ENCODE results near the gene SQSTM1. TPM values are rescaled to one million over a fixed set of nuclear protein-coding genes. Genes with fewer than 3 reads are reported as not detected.
A peak's percentile ranks its signal among the peaks of the same experiment; 100 is the strongest.

The SQSTM1 gene
- total and polyA plus RNA-seq, 2 of the 8 experiments (the other 6 are each of a cell fraction or from before 2014, with no cell fraction given) = 78.6 to 110 TPM

DNA sequence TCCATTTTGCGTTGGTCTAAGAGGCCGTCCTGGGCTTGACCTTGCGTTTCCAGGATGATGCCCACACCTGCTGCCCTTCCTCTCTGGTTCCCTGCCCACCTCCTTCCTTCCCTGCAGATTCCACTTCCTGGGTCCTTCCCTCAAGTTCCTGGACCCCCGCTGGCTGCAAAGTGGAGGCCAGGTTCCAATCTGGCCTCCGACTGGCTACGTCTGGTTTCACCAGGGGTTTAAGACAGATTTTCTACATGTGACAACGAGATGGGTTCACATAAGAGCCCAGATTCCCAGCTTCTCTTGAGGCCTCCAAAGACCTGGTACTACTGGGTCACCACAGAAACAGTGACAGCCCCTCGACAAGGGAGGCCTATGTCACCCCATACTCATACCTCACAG lies 16.2 kb upstream of the SQSTM1 start:
- Histone ChIP-seq H3K23me2 (ENCODE audit: low read depth, low read length) (peaks cover 10% of the 10 kb centered on the region; the same call in 1 of the 2 replicates), H2BK5ac (ENCODE audit: low read depth, low read length) (no peak overlapping the region), H4K8ac (ENCODE audit: extremely low read depth, insufficient read depth, low read length) (no peak overlapping the region), H3K79me1 (ENCODE audit: low read depth, low read length) (peaks cover 11% of the 10 kb centered on the region), H4K5ac (ENCODE audit: insufficient read length, low read depth, low read length) (no peak overlapping the region), H4K20me1 (replicated peaks in 1 of 2; ENCODE audit: control insufficient read depth in 1 of 2, insufficient read depth in 2 of 2, low read length in 2 of 2) (peaks cover 8 to 26% of the 10 kb centered on the region in 2 experiments), H3K27me3 (replicated peaks in 1 of 4; ENCODE audit: control insufficient read depth in 3 of 4, extremely low read depth in 1 of 4, insufficient read depth in 3 of 4, low read length in 3 of 4) (no peaks in the 10 kb centered on the region), H3K4me2 (ENCODE audit: insufficient read depth in 1 of 2, low read depth in 2 of 2, low read length in 2 of 2) (peak overlapping the region in 1 of 2 experiments; percentile 75; a peak in 1 of 4 replicates), H3K27ac (ENCODE audit: low read depth, low read length) (no peak overlapping the region), H2BK12ac (ENCODE audit: low read depth, low read length) (0 out of 2 replicates have a peak overlapping the region, but pooled peaks have one; percentile 50), H2BK120ac (replicated peaks; ENCODE audit: low read depth, low read length) (no peak overlapping the region), H3K9ac (replicated peaks in 1 of 4; ENCODE audit: extremely low read depth in 1 of 4, low read depth in 3 of 4, low read length in 3 of 4) (no peak overlapping the region), H3K14ac (ENCODE audit: insufficient read length) (no peak overlapping the region), H2BK15ac (ENCODE audit: low read length) (0 out of 2 replicates have a peak overlapping the region, but pooled peaks have one; percentile 98), H3K4ac (replicated peaks; ENCODE audit: insufficient read length, low read depth, low read length) (peak overlapping the region; percentile 48), H4K91ac (replicated peaks; ENCODE audit: insufficient read length, low read length) (no peak overlapping the region), H3K56ac (replicated peaks; ENCODE audit: insufficient read length, low read depth, low read length) (no peak overlapping the region), H3K4me3 (ENCODE audit: extremely low read depth in 1 of 4, insufficient read depth in 2 of 4, low read depth in 3 of 4, low read length in 4 of 4) (no peak overlapping the region), H3K9me3 (ENCODE audit: insufficient read depth in 2 of 2, low read depth in 1 of 2, low read length in 1 of 2) (no peaks in the 10 kb centered on the region), H3K23ac (ENCODE audit: insufficient read length) (no peak overlapping the region), H3K36me3 (ENCODE audit: control insufficient read depth in 2 of 4, insufficient read depth in 4 of 4, low read length in 3 of 4) (peaks cover under 1 to 10% (median 7%) of the 10 kb centered on the region in 4 experiments; a peak in 6 of 8 replicates), H3K79me2 (ENCODE audit: control insufficient read depth in 1 of 2, insufficient read depth in 2 of 2, low read length in 2 of 2) (peaks cover 0 to 22% of the 10 kb centered on the region in 2 experiments; a peak in 2 of 4 replicates), H2AK5ac (ENCODE audit: low read depth, low read length) (no peak overlapping the region), H2AFZ (ENCODE audit: low read length) (no peak overlapping the region), H3K4me1 (replicated peaks in 1 of 4; ENCODE audit: control insufficient read depth in 3 of 4, insufficient read depth in 4 of 4, low read length in 3 of 4) (peaks cover 0 to 32% (median 30%) of the 10 kb centered on the region in 4 experiments; a peak in 6 of 7 replicates), H3K18ac (ENCODE audit: extremely low read depth, low read length) (no peak overlapping the region), H2BK20ac (ENCODE audit: low read length) (no peak overlapping the region)
- DNase-seq (ENCODE audit: low read depth in 1 of 2, low spot score in 2 of 2) (no peak), FAIRE-seq (no peak)
- WGBS, 2 experiments (ENCODE audit: extremely low coverage in 1 of 2, insufficient coverage in 1 of 2, insufficient read length in 1 of 2, insufficient replicate concordance in 2 of 2, low coverage in 1 of 2, low lambda C conversion rate in 2 of 2, missing lambda C conversion rate in 1 of 2) = 97% methylated on average over 8 of the region's 8 CpGs; no CpG with 5 or more reads in 1 of the 2 experiments
- POLR2A ChIA-PET (ENCODE audit: partially characterized antibody) = interaction anchor here (0.7 to 16.9 kb wide), 4 partner anchors 11 to 73 kb away, joined by 3 to 207 read pairs (median 4); partner anchors contain the start of genes LTC4S and SQSTM1
- CTCF ChIA-PET (ENCODE audit: partially characterized antibody) = interaction anchor here (1.1 to 3.9 kb wide), 4 partner anchors 36 to 67 kb away, joined by 3 to 19 read pairs (median 4); no protein-coding TSS in a partner anchor
- TF ChIP-seq RBBP5 (IDR thresholded peaks at IDR 0.05; ENCODE audit: borderline replicate concordance, low read depth, low read length) (no peak), TAF1 (IDR thresholded peaks at IDR 0.05; ENCODE audit: low read depth, low read length) (no peak)
- TF ChIP-seq, protein P1, sequence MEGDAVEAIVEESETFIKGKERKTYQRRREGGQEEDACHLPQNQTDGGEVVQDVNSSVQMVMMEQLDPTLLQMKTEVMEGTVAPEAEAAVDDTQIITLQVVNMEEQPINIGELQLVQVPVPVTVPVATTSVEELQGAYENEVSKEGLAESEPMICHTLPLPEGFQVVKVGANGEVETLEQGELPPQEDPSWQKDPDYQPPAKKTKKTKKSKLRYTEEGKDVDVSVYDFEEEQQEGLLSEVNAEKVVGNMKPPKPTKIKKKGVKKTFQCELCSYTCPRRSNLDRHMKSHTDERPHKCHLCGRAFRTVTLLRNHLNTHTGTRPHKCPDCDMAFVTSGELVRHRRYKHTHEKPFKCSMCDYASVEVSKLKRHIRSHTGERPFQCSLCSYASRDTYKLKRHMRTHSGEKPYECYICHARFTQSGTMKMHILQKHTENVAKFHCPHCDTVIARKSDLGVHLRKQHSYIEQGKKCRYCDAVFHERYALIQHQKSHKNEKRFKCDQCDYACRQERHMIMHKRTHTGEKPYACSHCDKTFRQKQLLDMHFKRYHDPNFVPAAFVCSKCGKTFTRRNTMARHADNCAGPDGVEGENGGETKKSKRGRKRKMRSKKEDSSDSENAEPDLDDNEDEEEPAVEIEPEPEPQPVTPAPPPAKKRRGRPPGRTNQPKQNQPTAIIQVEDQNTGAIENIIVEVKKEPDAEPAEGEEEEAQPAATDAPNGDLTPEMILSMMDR (IDR thresholded peaks at IDR 0.05; ENCODE audit: control extremely low read depth in 1 of 3, insufficient read depth in 1 of 3, low read depth in 1 of 3, low read length in 3 of 3) = no peak

Measured in H1 (cell line).